Smooth muscle cell (in vitro differentiated cells): ENCODE data around the gene RPL35A. TPM values are rescaled to one million over a fixed set of nuclear protein-coding genes. Genes with fewer than 3 reads are reported as not detected.
"Not testable (repeated sequence)": the region's sequence is repeated elsewhere in the genome, so short reads cannot be mapped to it uniquely, and the experiment has no call there.

Experiments
- DNase-seq: peaks from one replicate; lab custom pipeline; 2025; ENCODE audit not compliant: unreplicated experiment; lab: John Stamatoyannopoulos, UW
- H2AFZ ChIP-seq: fragments of 200-600 bp; sonication (generic); 2 replicates; pipeline ENCODE4 v1.6.0; 2016; ENCODE audit warnings: antibody characterized with exemption, low read depth, mild to moderate bottlenecking
- H3F3A ChIP-seq: fragments of 200-600 bp; sonication (generic); 2 replicates; pipeline ENCODE4 v1.6.0; 2017; ENCODE audit warnings: antibody characterized with exemption, low read depth
- H3K27ac ChIP-seq: fragments of 200-600 bp; sonication (generic); 2 replicates; pipeline ENCODE4 v1.5.1; 2016; ENCODE audit warnings: low read depth, mild to moderate bottlenecking
- H3K27me3 ChIP-seq: fragments of 200-600 bp; sonication (generic); 2 replicates; pipeline ENCODE4 v1.6.1; 2016; ENCODE audit warnings: low read depth, mild to moderate bottlenecking
- H3K36me3 ChIP-seq: fragments of 200-600 bp; sonication (generic); 2 replicates; pipeline ENCODE4 v1.5.1; 2016; ENCODE audit warnings: low read depth
- H3K4me1 ChIP-seq: fragments of 200-600 bp; sonication (generic); 2 replicates; pipeline ENCODE4 v1.5.1; 2016; ENCODE audit warnings: low read depth
- H3K4me2 ChIP-seq: fragments of 200-600 bp; sonication (generic); 2 replicates; pipeline ENCODE4 v1.6.0; 2016; ENCODE audit warnings: mild to moderate bottlenecking
- H3K4me3 ChIP-seq: fragments of 200-600 bp; sonication (generic); 2 replicates; pipeline ENCODE4 v1.5.1; 2016; ENCODE audit warnings: mild to moderate bottlenecking
- H3K79me2 ChIP-seq: fragments of 200-600 bp; sonication (generic); 2 replicates; pipeline ENCODE4 v1.6.0; 2016; ENCODE audit warnings: low read depth, mild to moderate bottlenecking
- H3K9ac ChIP-seq: fragments of 200-600 bp; sonication (generic); 2 replicates; pipeline ENCODE4 v1.6.0; 2016; ENCODE audit warnings: low read depth
- H3K9me3 ChIP-seq: fragments of 200-600 bp; sonication (generic); replicated peaks from 2 replicates; pipeline ENCODE4 v1.5.1; 2016; ENCODE audit warnings: low read depth
- H4K20me1 ChIP-seq: fragments of 200-600 bp; sonication (generic); 2 replicates; pipeline ENCODE4 v1.6.0; 2016; ENCODE audit warnings: low read depth
- CTCF ChIP-seq: fragments of 200-600 bp; sonication (generic); IDR thresholded peaks from 2 replicates; pipeline ENCODE4 v1.5.1; 2017; ENCODE audit warnings: borderline replicate concordance, mild to moderate bottlenecking, antibody characterized with exemption; ENCODE audit not compliant: insufficient read depth, poor library complexity, severe bottlenecking
- WGBS: methylation state at CpG from one replicate; pipeline ENCODE4 v1.1.7; 2016; ENCODE audit warnings: low lambda C conversion rate; 5-methylcytosine and 5-hydroxymethylcytosine counted together
- polyA plus RNA-seq: library from polyadenylated mRNA; unstranded; fragments of >200 nt; fragmentation: Nextera tagmentation; extraction: Ambion mirVana; gene quantifications from 2 replicates; pipeline ENCODE4 v1.2.1, GENCODE V29; 2016
- total RNA-seq: library from RNA; depleted of rRNA; stranded (reverse); fragments of >200 nt; gene quantifications from 2 replicates; pipeline ENCODE4 v1.2.3, GENCODE V29; 2014

RPL35A gene
- total and polyA plus RNA-seq, 2 experiments from 2014 or later: 778 to 1,156 TPM

GRCh38 chr3:197906850-197907187 lies 43.2 kb upstream of the RPL35A start:
- no peak for TF ChIP-seq CTCF
- Histone ChIP-seq H3K4me3 (no peak overlapping the region), H3F3A (peaks cover 7% of the 10 kb centered on the region), H3K36me3 (no peaks in the 10 kb centered on the region), H3K79me2 (no peaks in the 10 kb centered on the region), H3K4me2 (no peak overlapping the region), H2AFZ (no peak overlapping the region), H3K27ac (peak overlapping the region; percentile 87), H3K4me1 (peaks cover 3% of the 10 kb centered on the region), H3K9ac (peak overlapping the region; percentile 41), H4K20me1 (peaks cover 4% of the 10 kb centered on the region), H3K9me3 (no peaks in the 10 kb centered on the region), H3K27me3 (no peaks in the 10 kb centered on the region)
- DNase-seq: no peak
- WGBS: 70% methylated on average over 3 of the region's 3 CpGs

DNA sequence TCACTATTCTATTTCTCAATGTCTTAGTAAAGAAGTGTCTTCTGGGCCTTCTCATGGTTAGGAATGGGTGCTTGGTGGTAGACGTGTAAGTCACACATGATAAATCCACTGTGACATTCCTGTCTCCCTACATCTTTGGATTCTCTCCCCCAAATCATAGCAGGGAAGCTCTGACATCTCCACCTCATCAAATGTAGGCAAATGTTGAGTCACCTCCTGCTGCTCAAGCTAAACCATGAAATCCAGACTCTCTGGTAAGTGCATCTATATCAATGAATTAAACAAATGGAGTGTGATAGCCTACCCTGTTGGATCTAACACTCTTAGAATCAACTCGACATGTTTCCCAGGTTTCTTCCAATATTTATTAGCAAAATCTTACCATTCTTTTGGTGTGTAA lies 42.8 kb upstream of the RPL35A start:
- WGBS: 81% methylated on average over 2 of the region's 2 CpGs
- peak overlapping the region; percentile 87 for H3K27ac ChIP-seq

GRCh38 chr3:197908550-197908949 lies 41.4 kb upstream of the RPL35A start:
- not testable (repeated sequence) for H3K27ac ChIP-seq, H3K4me3 ChIP-seq, DNase-seq, H3K27me3 ChIP-seq, H3K79me2 ChIP-seq, H3K9me3 ChIP-seq, H3F3A ChIP-seq, H3K9ac ChIP-seq, H2AFZ ChIP-seq, H3K36me3 ChIP-seq, H3K4me2 ChIP-seq, H3K4me1 ChIP-seq, H4K20me1 ChIP-seq
- 84% methylated on average over 2 of the region's 2 CpGs for WGBS

More for the DNA sequence above, 42.8 kb upstream of the RPL35A start:
- Histone ChIP-seq H3K9me3 (no peaks in the 10 kb centered on the region), H3K4me2 (no peak overlapping the region), H3K27me3 (no peaks in the 10 kb centered on the region), H4K20me1 (peaks cover 4% of the 10 kb centered on the region), H3K4me3 (no peak overlapping the region), H3K9ac (peak overlapping the region; percentile 41), H3K4me1 (peaks cover 4% of the 10 kb centered on the region), H2AFZ (no peak overlapping the region), H3K36me3 (no peaks in the 10 kb centered on the region), H3F3A (peaks cover 7% of the 10 kb centered on the region), H3K79me2 (no peaks in the 10 kb centered on the region)
- TF ChIP-seq CTCF: no peak
- no peak for DNase-seq

DNA sequence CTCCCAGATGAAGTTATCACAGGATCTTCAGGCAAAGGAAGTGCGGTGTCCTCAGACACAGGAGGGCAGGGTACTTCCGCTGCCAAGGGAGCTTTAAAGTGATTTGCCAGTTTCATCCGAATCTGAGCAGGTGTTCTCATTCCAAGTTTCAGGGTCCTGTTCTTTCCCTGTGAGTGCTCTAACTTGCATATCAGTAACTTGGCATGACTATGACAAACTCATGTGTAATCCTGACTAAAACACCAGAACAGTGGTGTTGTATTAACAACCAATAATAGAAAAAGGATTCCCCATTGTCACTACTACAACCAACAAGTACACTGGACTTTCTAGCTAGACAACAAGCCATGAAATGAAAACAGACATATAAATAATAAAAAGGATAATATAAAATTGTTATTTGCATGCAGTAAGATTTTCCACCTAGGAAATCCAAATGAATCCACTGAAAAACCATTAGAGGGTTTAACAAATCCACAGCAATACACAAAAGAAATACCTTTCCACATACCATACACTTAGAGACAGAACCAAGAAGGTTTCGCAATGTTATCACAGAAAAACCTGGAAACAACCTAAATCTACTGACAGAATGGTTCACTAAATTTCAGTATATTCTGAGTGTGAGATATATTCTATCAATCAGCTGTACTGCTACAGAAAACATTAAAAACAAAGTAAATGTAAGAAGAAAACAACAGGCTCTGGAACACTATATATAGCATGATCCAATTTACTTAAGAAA lies 40.9 kb upstream of the RPL35A start:
- TF ChIP-seq CTCF: no peak
- H3K36me3 ChIP-seq: no peaks in the 10 kb centered on the region
- H3F3A ChIP-seq: peaks cover 7% of the 10 kb centered on the region
- no peaks in the 10 kb centered on the region for H3K9me3 ChIP-seq
- H3K27ac ChIP-seq: no peak overlapping the region
- no peak overlapping the region for H2AFZ ChIP-seq
- WGBS: 93% methylated on average over 4 of the region's 4 CpGs
- no peak overlapping the region for H3K9ac ChIP-seq
- DNase-seq: no peak
- H3K4me2 ChIP-seq: no peak overlapping the region
- H3K79me2 ChIP-seq: no peaks in the 10 kb centered on the region
- H3K4me3 ChIP-seq: no peak overlapping the region
- peaks cover 7% of the 10 kb centered on the region for H3K4me1 ChIP-seq
- peaks cover 4% of the 10 kb centered on the region for H4K20me1 ChIP-seq
- H3K27me3 ChIP-seq: no peaks in the 10 kb centered on the region
